Measurements from ENCODE around the gene HDAC4.

- TF ChIP-seq CTCF (IDR thresholded peaks at IDR 0.05; ENCODE audit: poor library complexity) = no peak
- no peak for TF ChIP-seq EZH2 (IDR thresholded peaks at IDR 0.05; ENCODE audit: borderline replicate concordance)
Observed at GRCh38 chr2:239440511-239440959, 39.7 kb upstream of the HDAC4 start.
